ENCODE results near the gene ZBTB46.

ZBTB46 gene

DNA sequence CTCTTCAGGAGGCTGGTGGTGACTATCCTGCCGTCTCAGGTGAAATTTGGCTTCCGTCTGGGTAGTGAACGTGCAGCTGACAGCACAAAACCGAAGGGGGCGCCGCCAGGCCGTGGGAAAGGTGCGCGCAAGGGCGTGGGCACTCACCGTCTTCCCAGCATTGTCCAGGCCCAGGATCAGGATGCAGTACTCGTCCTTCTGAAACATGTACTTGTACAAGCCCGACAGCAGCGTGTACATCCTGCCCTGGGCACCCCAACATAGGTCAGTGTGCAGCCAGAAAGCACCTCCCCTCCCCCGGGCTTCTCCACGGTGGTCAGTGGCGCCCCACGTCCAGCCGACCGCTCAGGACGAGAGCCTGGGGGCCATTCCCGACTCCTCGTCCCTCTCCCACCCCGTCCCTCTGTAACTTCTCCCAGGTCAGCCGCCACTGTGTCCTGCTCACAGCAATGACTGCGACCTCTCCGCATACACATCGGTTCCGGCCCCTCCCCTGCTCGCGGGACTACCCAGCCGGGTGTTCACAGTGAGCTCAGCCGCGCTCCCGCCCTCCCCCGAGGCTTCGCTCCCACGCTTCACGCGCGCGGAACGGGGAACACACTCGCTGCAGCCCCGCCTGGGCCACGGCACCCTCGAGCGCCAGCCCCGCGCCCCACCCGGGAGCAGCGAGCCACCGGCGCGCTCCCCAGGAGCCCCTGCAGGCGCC, 124.1 kb downstream of the ZBTB46 start:
- peak in 1 of 2 donors; percentile 29 for DNase-seq (ENCODE audit: low read depth in 2 of 2)

- DNase-seq (ENCODE audit: low read depth in 2 of 2), result no peak
Measured at GRCh38 chr20:63706027-63706695, 124.9 kb downstream of the ZBTB46 start.

DNA sequence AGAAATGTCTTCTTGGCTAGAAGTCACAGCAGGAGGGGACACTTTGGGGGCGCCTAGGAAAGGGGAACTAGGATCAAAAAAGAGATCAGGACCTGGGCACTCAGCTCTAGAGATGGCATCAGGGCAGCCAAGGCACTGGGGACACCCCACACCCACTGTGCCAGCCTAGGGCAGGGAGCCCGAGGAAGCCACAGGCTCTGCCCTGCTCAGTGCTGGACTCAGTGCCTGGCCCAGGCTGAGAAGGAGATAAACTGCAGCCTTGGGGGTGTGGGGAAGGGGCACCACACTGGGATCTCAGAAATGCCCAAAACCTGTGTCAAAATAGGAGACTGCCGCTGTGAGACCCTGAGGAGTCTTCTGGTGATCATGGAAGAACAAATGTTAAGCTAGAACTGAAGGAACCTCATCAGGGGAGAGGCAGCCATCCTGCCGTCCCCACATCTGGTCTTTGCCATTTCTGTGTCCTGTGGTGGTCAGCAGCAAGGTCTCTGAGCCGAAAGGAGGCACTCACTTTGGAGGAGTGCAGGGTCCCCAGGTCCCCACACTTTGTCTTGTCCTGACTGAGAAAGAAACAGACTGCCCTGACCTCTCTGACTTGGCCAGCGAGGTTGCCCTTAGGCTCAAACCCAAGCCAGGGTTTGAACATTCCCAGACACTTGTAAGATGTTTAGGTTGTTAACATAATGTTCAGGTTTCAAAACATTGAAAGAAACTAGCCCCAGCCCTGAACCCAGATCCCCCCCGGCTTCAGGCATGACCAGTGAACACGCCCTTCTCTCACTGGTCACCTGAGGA, 125.6 kb downstream of the ZBTB46 start:
- DNase-seq (ENCODE audit: low read depth in 2 of 2), result no peak

GRCh38 chr20:63704749-63705117, 126.3 kb downstream of the ZBTB46 start:
- DNase-seq (ENCODE audit: low read depth in 2 of 2), result no peak

- DNase-seq (ENCODE audit: low read depth in 2 of 2), result no peak
Measured at GRCh38 chr20:63703976-63704748, 126.9 kb downstream of the ZBTB46 start.

GRCh38 chr20:63703471-63703975, 127.5 kb downstream of the ZBTB46 start:
- DNase-seq (ENCODE audit: low read depth in 2 of 2), result no peak

DNA sequence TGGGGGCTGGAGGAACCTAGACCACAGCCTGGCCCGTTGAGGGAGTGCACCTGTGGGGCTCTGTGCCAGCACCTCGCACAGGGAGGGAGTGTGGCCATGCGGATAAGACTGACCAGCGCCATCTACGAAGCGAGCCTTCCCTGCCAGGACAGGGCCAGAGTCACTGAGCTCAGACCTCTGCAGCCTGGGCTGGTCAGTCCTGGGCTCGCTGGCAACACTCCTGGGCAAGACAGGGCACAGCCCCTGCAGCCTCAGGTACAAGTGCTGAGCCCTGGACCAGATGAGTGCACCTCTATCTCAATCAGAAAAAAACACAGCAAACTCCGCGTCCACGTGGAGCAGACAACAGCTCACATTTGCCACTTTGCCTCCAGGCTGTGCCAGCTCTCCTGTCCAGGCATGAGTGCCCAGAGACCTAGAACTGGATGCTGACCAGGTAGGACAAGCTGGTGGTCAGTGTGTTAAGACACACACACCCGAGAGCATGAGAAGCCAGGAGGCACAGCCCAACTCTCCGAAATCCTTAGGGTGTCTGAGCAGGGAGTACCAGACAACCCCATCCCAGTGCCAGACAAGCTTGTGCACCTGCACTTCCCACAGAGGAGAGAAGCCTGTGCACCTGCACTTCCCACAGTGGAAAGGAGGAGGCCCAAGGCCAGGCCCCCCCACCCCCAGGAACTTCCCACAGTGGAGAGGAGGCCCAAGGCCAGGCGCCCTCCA, 128.2 kb downstream of the ZBTB46 start:
- no peak for DNase-seq (ENCODE audit: low read depth in 2 of 2)

DNA sequence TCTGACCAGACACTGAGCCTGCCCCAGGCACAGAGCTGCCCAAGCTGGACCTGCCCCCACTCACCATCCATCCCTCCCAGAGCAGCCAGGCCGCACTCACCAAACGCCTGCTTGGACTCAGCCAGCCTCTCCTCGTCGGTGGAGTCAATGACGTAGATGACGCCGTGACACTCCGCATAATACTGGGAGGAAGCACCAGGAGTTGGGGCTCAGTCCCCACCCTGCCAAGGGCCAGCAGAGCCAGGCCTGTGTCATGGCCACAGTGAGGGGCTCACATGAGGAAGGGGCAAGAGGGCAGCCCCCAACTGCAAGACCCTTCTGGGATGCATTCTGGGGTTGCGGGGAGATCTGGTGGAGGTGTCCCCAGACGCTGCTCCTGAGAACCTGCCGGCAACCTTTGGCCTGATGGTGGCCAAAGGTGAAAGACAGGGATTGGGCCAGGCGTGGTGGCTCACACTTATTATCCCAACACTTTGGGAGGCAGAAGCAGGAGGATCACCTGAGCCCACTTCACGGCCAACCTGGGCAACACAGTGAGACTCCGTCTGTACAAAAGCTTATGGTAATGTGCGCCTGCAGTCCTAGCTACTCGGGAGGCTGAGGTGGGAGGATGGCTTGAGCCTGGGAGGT, 128.9 kb downstream of the ZBTB46 start:
- no peak for DNase-seq (ENCODE audit: low read depth in 2 of 2)

GRCh38 chr20:63701329-63702035, 129.6 kb downstream of the ZBTB46 start:
- no peak for DNase-seq (ENCODE audit: low read depth in 2 of 2)

DNA sequence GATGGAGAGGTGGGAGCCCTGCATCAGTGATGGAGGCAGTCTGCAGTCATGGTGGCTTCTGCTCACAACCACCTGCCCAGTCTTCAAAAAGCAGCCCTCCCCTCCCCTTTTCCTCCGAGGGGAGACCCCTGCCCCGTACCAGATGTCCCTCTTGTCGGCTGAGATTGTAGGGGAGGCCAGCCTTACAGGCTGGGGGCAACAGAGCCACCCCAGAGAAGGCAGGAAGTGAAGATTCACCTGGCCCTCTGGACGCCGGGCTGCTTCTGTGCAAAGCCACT, 130.1 kb downstream of the ZBTB46 start:
- DNase-seq (ENCODE audit: low read depth in 2 of 2), result no peak

GRCh38 chr20:63700199-63701050, 130.6 kb downstream of the ZBTB46 start:
- DNase-seq (ENCODE audit: low read depth in 2 of 2), result no peak

DNA sequence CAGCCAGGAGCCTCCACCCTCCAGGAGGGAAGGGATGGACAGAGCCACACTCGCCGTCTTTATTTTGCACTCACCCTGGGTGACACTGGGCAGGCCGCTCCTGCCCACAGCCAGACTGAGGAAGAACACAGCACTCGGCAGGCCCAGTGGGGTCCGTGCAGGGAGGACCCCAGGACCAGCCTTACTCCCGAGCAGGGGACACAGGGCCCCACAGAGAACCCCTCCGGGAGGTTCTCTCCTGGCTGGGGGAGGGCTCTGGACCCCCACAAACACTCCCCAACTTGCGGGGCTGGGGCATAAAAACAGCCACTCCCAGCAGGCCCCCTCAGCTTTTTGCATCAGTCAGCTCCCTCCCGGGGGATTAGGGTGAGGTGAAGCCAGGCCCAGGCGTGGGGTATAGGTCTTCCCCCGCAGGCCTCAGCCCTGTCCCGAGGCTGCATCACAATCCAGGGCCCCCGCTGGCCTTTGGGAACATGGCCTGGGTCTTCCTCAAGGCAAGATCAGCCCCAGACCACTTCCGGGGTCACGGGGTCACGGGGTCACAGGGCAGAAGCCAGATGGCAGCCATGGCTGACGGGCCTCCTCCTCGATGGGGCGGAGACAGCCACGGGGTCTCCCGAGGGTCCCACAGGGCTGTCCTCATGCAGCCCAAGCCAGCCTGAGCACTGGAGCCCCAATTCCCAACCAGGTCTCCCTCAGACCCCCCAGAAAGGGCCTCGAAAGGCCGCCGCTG, 131.4 kb downstream of the ZBTB46 start:
- DNase-seq (ENCODE audit: low read depth in 2 of 2), result no peak

DNA sequence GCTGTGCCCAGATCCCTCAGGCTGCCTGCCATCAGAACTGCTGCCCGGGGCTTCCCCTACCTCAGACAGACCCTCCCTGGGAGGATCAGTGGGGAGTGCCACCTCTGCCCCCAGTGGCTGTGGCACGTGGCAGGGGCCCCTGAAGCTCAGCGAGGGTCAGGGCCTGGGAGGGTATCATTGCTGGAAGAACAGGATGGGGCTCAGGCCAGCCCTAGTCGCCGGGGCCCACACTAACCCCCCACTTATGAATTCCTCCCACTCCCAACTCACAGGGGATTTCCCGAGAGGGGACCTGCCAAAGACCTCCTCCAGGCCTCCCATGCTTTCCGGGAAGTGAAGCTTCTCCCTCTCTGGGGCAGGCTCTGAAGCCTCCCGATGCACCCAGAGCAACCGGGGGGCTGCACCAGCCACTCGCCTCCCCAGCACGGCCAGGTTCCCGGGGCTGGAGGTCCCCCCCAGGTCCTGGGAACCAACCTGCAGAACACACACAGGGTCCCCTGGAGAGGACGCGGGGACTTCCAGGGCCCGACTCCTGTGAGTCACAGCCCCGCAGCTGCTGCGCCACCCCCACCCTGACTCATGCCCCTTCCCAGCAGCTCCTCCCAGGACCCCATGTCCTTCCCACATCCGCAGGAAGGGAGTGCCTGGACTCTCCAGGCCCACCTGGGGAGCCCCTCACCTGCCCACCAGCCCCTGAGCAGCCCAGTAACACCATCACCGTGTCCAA, 132.2 kb downstream of the ZBTB46 start:
- DNase-seq (ENCODE audit: low read depth in 2 of 2), result no peak

- no peak for DNase-seq (ENCODE audit: low read depth in 2 of 2)
Measured at GRCh38 chr20:63697868-63698545, 133.1 kb downstream of the ZBTB46 start.

DNA sequence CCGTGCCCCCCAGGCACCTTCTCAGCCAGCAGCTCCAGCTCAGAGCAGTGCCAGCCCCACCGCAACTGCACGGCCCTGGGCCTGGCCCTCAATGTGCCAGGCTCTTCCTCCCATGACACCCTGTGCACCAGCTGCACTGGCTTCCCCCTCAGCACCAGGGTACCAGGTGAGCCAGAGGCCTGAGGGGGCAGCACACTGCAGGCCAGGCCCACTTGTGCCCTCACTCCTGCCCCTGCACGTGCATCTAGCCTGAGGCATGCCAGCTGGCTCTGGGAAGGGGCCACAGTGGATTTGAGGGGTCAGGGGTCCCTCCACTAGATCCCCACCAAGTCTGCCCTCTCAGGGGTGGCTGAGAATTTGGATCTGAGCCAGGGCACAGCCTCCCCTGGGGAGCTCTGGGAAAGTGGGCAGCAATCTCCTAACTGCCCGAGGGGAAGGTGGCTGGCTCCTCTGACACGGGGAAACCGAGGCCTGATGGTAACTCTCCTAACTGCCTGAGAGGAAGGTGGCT, 133.7 kb downstream of the ZBTB46 start:
- no peak for DNase-seq (ENCODE audit: low read depth in 2 of 2)

DNA sequence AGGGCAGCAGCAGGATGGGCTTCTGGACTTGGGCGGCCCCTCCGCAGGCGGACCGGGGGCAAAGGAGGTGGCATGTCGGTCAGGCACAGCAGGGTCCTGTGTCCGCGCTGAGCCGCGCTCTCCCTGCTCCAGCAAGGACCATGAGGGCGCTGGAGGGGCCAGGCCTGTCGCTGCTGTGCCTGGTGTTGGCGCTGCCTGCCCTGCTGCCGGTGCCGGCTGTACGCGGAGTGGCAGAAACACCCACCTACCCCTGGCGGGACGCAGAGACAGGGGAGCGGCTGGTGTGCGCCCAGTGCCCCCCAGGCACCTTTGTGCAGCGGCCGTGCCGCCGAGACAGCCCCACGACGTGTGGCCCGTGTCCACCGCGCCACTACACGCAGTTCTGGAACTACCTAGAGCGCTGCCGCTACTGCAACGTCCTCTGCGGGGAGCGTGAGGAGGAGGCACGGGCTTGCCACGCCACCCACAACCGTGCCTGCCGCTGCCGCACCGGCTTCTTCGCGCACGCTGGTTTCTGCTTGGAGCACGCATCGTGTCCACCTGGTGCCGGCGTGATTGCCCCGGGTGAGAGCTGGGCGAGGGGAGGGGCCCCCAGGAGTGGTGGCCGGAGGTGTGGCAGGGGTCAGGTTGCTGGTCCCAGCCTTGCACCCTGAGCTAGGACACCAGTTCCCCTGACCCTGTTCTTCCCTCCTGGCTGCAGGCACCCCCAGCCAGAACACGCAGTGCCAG, 134.3 kb downstream of the ZBTB46 start, which contains the start of gene TNFRSF6B:
TSS of gene TNFRSF6B (plus strand) at position 25 of the 729 bp plus-strand sequence. CDS start at position 141, 116 bp downstream.
- no peak for DNase-seq (ENCODE audit: low read depth in 2 of 2)

Measured in stimulated activated CD8-positive, alpha-beta memory T cell treated with anti-CD3 and anti-CD28 coated beads, Interleukin-7, amount 100 ng/mL, for 1 hour (primary cell).